HL-60 (cell line): Measurements from ENCODE around the gene TBC1D4.

ENCODE experiments used
- DNase-seq, 2 experiments: peaks; one replicate each; pipeline ENCODE4 v3.0.0-alpha.2; 2010 to 2020; ENCODE audit warnings: low read depth in 1 of 2, low spot score in 1 of 2
- H3K27ac ChIP-seq: fragments of 250-450 bp; sonication (Bioruptor Pico); replicated peaks from 2 replicates; pipeline ENCODE4 v1.5.1; 2020; ENCODE audit warnings: mild to moderate bottlenecking, moderate library complexity
- H3K27me3 ChIP-seq: fragments of 250-450 bp; sonication (Bioruptor Pico); 2 replicates; pipeline ENCODE4 v1.5.1; 2021; ENCODE audit warnings: mild to moderate bottlenecking, moderate library complexity; ENCODE audit not compliant: insufficient read depth, poor library complexity, severe bottlenecking
- H3K4me3 ChIP-seq: replicated peaks from 2 replicates; pipeline ENCODE4 v1.5.1; 2011; ENCODE audit warnings: mild to moderate bottlenecking, control low read depth, low read length; ENCODE audit not compliant: insufficient read depth
- GABPA ChIP-seq: IDR thresholded peaks from 2 replicates; pipeline ENCODE4 v1.6.1; 2012; ENCODE audit warnings: low read depth
- POLR2AphosphoS5 ChIP-seq: IDR thresholded peaks from 2 replicates; pipeline ENCODE4 v1.6.1; 2012; ENCODE audit warnings: low read depth
- SPI1 ChIP-seq: IDR thresholded peaks from 2 replicates; pipeline ENCODE4 v1.6.1; 2012; ENCODE audit warnings: low read depth, mild to moderate bottlenecking, borderline replicate concordance
- TF ChIP-seq, protein P1 (sequence below): IDR thresholded peaks from 2 replicates; pipeline ENCODE4 v1.6.1; 2012; ENCODE audit warnings: low read depth; ENCODE audit not compliant: insufficient replicate concordance
- TF ChIP-seq, protein P2 (sequence below): IDR thresholded peaks from one replicate; pipeline ENCODE4 v1.5.1; 2011; ENCODE audit warnings: low read length, control low read depth, inconsistent platforms; ENCODE audit not compliant: insufficient read depth

Gene TBC1D4

DNA sequence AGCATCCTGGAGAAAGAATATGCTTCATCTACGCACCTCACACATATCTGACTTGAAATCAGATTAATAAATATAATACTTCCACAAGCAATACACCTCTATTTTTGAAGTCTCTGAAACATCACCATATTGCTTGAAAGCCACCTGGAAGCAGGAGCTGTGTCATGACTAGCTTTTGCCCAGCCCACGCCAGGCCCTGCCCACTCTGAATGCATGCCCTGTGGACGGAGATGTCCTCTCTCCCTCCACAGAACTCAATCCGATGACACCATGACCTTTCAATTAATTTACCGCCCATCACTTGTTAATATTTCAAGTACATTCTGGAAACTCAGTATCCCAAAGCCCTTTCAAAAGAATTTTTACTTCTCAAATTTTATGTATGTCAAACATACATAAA, 108.0 kb downstream of the TBC1D4 start:
- Histone ChIP-seq H3K4me3 (no peak overlapping the region), H3K27ac (no peak overlapping the region), H3K27me3 (no peaks in the 10 kb centered on the region)
- DNase-seq, result no peak
- TF ChIP-seq SPI1 (no peak), POLR2AphosphoS5 (no peak)

DNA sequence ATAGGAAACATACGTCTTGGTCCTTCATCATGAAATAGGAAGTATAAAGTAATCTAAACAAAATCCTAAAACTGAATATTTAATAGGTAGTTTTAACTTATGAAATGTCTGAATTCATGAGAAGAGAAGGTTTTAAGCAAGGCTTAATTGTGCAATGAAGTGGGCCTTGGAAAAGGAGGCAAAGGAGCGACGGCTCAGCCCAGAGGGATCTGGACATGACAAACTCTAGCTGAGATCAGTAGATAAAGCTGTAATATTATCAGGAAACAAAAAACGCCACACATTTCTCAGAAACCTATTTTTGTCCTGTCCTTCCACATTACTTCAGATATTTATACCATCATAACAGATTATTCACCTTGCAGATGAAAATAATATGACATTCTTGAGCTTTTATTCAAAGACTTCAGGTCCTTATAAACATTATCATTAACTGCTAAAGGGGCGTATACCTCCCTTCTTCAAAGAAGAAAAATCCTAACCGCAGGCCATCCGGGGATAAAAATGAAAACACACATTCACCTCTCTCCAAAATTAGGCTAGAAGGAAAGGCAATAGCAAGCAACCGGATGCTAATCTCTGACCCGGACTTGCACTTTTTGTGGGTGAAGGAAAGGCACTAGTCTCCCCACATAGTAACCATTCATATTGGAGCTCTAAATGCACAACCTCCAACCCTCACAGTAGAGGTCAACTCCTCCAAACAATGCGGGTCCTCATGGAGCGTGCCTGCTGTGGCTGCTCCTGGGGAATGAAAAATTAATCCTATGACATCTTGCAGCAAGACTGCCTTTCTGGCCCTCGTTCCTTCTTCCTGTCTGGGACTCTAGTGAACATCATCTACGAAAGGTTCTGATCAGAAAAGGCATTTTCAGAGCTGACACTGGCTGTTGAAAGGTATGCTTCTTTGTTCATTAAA, 108.8 kb downstream of the TBC1D4 start:
- TF ChIP-seq GABPA (no peak), POLR2AphosphoS5 (no peak), SPI1 (no peak)
- TF ChIP-seq, protein P1, sequence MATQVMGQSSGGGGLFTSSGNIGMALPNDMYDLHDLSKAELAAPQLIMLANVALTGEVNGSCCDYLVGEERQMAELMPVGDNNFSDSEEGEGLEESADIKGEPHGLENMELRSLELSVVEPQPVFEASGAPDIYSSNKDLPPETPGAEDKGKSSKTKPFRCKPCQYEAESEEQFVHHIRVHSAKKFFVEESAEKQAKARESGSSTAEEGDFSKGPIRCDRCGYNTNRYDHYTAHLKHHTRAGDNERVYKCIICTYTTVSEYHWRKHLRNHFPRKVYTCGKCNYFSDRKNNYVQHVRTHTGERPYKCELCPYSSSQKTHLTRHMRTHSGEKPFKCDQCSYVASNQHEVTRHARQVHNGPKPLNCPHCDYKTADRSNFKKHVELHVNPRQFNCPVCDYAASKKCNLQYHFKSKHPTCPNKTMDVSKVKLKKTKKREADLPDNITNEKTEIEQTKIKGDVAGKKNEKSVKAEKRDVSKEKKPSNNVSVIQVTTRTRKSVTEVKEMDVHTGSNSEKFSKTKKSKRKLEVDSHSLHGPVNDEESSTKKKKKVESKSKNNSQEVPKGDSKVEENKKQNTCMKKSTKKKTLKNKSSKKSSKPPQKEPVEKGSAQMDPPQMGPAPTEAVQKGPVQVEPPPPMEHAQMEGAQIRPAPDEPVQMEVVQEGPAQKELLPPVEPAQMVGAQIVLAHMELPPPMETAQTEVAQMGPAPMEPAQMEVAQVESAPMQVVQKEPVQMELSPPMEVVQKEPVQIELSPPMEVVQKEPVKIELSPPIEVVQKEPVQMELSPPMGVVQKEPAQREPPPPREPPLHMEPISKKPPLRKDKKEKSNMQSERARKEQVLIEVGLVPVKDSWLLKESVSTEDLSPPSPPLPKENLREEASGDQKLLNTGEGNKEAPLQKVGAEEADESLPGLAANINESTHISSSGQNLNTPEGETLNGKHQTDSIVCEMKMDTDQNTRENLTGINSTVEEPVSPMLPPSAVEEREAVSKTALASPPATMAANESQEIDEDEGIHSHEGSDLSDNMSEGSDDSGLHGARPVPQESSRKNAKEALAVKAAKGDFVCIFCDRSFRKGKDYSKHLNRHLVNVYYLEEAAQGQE, result no peak
- TF ChIP-seq, protein P2, sequence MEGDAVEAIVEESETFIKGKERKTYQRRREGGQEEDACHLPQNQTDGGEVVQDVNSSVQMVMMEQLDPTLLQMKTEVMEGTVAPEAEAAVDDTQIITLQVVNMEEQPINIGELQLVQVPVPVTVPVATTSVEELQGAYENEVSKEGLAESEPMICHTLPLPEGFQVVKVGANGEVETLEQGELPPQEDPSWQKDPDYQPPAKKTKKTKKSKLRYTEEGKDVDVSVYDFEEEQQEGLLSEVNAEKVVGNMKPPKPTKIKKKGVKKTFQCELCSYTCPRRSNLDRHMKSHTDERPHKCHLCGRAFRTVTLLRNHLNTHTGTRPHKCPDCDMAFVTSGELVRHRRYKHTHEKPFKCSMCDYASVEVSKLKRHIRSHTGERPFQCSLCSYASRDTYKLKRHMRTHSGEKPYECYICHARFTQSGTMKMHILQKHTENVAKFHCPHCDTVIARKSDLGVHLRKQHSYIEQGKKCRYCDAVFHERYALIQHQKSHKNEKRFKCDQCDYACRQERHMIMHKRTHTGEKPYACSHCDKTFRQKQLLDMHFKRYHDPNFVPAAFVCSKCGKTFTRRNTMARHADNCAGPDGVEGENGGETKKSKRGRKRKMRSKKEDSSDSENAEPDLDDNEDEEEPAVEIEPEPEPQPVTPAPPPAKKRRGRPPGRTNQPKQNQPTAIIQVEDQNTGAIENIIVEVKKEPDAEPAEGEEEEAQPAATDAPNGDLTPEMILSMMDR, result no peak
- DNase-seq, result no peak
- H3K4me3 ChIP-seq, result no peak overlapping the region
- no peak overlapping the region for H3K27ac ChIP-seq
- no peaks in the 10 kb centered on the region for H3K27me3 ChIP-seq

DNA sequence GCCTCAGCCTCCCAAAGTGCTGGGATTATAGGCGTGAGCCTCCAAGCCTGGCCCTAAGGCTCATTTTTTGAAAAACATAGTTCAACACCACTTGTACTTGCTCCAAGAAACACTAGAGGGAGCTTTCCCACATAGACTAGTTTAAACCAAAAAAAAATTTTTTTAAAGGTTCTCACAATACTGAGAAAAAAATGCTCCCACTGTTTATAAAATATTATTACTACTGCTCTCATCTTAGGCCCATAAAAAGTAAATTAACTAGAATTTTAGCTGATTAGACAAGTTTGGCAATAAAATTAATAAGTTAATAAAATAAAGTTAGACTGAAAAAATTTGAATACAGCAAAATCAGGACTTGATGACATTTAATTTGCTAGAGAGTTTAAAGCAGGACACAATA, 109.5 kb downstream of the TBC1D4 start:
- Histone ChIP-seq H3K27ac (no peak overlapping the region), H3K27me3 (no peaks in the 10 kb centered on the region), H3K4me3 (no peak overlapping the region)
- TF ChIP-seq SPI1, result no peak
- TF ChIP-seq POLR2AphosphoS5, result no peak
- TF ChIP-seq, protein P1, result no peak
- TF ChIP-seq, protein P2, result peak; percentile 18
- no peak for TF ChIP-seq GABPA
- peak in 1 of 2 experiments; percentile 22 for DNase-seq

DNA sequence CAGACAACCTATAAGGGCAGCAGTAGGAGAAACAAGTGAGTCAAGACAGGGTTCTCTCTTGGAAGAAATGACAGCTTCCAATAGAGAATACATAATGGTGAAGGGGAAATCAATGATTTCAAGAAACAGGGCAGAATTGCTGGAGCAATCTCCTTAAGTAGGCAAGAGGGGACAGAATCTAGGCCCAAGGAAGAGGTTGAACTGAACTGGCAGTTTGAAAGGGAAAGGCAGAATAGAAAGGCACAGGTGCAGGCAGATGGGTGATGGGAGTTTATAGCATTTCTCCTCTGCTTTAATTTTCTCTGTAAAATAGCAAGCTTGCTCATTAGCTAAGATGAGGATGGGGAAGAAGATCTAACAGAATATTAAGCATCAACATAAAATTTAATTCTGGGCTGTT, 110.8 kb downstream of the TBC1D4 start:
- TF ChIP-seq POLR2AphosphoS5 (no peak), SPI1 (no peak)
- TF ChIP-seq, protein P1, result no peak
- Histone ChIP-seq H3K27me3 (no peaks in the 10 kb centered on the region), H3K27ac (no peak overlapping the region), H3K4me3 (no peak overlapping the region)
- DNase-seq, result no peak
